CD4-positive, alpha-beta T cell (primary cell): ENCODE data around the gene SH2D5. TPM values are rescaled to one million over a fixed set of nuclear protein-coding genes. Genes with fewer than 3 reads are reported as not detected.
A peak's percentile ranks its signal among the peaks of the same experiment; 100 is the strongest.

Experiments
- ATAC-seq: fragments of 200-7000 bp; cut with Tn5 transposase; one replicate; pipeline ENCODE4 v1.10.0; 2022; ENCODE audit warnings: mild to moderate bottlenecking; ENCODE audit not compliant: poor library complexity
- CTCF ChIA-PET: fragments of 350-600 bp; sonication (Branson Sonifier 250); formaldehyde crosslinking; loops from one replicate; lab custom pipeline; 2021; ENCODE audit warnings: antibody characterized with exemption, inconsistent platforms; lab: Charles Lee
- POLR2A ChIA-PET: fragments of 350-600 bp; sonication (Branson Sonifier 250); formaldehyde crosslinking; loops from one replicate; lab custom pipeline; 2021; ENCODE audit warnings: antibody characterized with exemption, inconsistent platforms; lab: Charles Lee
- DNase-seq, 14 experiments: peaks; one replicate each; pipeline ENCODE4 v3.0.0-alpha.2; 2013 to 2020; ENCODE audit warnings: mixed read lengths in 2 of 14
- H3K27ac ChIP-seq, 2 donors: one replicate each; pipeline versions ENCODE4 v1.5.1 to v1.7.0; 2013; ENCODE audit warnings: low read length in 2 of 2, low read depth in 1 of 2, mild to moderate bottlenecking in 1 of 2
- H3K27me3 ChIP-seq, 2 experiments: 1 replicate in 1 of 2; 2 replicates in 1 of 2; pipeline versions ENCODE4 v1.6.1 to v1.7.0; 2013; ENCODE audit warnings: low read length in 2 of 2, control low read depth in 1 of 2, mild to moderate bottlenecking in 1 of 2, moderate library complexity in 1 of 2; ENCODE audit not compliant: insufficient read depth in 2 of 2, control insufficient read depth in 1 of 2
- H3K36me3 ChIP-seq: one replicate; pipeline ENCODE4 v1.6.1; 2013; ENCODE audit warnings: low read length, control low read depth; ENCODE audit not compliant: insufficient read depth
- H3K4me1 ChIP-seq: one replicate; pipeline ENCODE4 v1.6.1; 2013; ENCODE audit warnings: low read length, control low read depth; ENCODE audit not compliant: insufficient read depth
- H3K4me3 ChIP-seq: one replicate; pipeline ENCODE4 v1.5.1; 2013; ENCODE audit warnings: mild to moderate bottlenecking, low read length, moderate library complexity
- H3K9me3 ChIP-seq, 2 experiments: 1 replicate in 1 of 2; 2 replicates in 1 of 2; pipeline versions ENCODE4 v1.6.1 to v1.7.0; 2013; ENCODE audit warnings: low read length in 2 of 2, mild to moderate bottlenecking in 2 of 2, control low read depth in 1 of 2, moderate library complexity in 1 of 2; ENCODE audit not compliant: control insufficient read depth in 1 of 2, insufficient read depth in 1 of 2
- H3K27ac Mint-ChIP-seq: one replicate; pipeline ENCODE4 v1.8.0; 2020; ENCODE audit warnings: mixed read lengths
- H3K27me3 Mint-ChIP-seq: one replicate; pipeline ENCODE4 v1.8.0; 2021; ENCODE audit warnings: mixed read lengths
- H3K36me3 Mint-ChIP-seq: one replicate; pipeline ENCODE4 v1.8.0; 2021; ENCODE audit warnings: low read depth, mixed read lengths
- H3K4me1 Mint-ChIP-seq: one replicate; pipeline ENCODE4 v1.8.0; 2021; ENCODE audit warnings: low read depth, mixed read lengths
- H3K4me3 Mint-ChIP-seq: one replicate; pipeline ENCODE4 v1.8.0; 2020; ENCODE audit warnings: mild to moderate bottlenecking, mixed read lengths
- H3K9me3 Mint-ChIP-seq: one replicate; pipeline ENCODE4 v1.8.0; 2020; ENCODE audit warnings: mixed read lengths
- intact Hi-C, 2 experiments: fragments of 100-400 bp; cut with DNase I in 1 of 2; cut with micrococcal nuclease in 1 of 2; formaldehyde crosslinking; loops; one replicate each; pipeline versions ENCODE4 v1.15.1 to v1.9.0; 2023 to 2025; cut with DNase I, micrococcal nuclease
- total RNA-seq, 174 experiments: library from RNA in 2 of 174; stranded (reverse) in 2 of 174; gene quantifications; one replicate each; pipeline ENCODE4 v1.2.3 and lab custom pipeline; 2021 to 2026
- TF ChIP-seq, protein P1 (sequence below): fragments of 200-600 bp; IDR thresholded peaks from one replicate; pipeline ENCODE4 v1.8.0; 2022; ENCODE audit warnings: antibody characterized with exemption, mild to moderate bottlenecking

The SH2D5 gene
- total RNA-seq, 2 experiments from 2014 or later: 0.08 TPM; not detected in 1

DNA sequence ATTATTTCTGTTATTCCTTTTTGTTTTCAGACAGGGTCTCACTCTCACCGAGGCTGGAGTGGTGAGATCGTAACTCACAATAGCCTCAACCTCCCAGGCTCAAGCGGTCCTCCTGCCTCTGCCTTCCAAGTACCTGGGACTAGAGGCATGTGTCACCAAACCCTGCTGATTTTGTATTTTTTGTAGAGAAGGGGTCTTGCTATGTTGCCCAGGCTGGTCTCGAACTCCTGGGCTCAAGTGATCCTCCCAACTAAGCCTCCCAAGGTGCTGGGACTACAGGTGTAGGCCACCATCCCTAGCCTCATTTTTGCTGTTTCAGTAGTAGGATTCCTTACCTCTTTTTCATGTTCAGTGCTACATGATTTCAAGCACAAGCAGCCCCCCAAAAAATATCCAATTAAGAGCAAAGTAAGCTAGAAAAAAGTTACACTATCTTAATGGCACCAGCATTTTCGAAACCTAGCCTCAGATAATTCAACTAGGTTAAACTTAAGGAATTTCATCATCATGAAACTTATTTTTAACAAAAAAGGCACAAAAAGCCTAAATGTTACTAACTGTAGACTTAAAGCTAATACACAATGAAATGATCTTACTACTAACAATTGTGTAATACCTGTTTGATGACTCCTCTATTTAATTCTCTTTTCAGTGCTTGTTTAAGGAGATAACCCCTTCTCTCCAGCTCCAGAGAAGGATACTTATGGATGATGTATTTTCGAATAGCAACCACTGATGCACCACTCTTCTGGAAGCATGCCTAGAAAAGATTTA, 38.0 kb upstream of the SH2D5 start:
- ATAC-seq (no peak), DNase-seq (no peak)
- Mint-ChIP-seq H3K27ac (peak overlapping the region; percentile 27), H3K9me3 (no peaks in the 10 kb centered on the region), H3K4me3 (no peak overlapping the region), H3K4me1 (peaks cover 13% of the 10 kb centered on the region), H3K27me3 (no peaks in the 10 kb centered on the region), H3K36me3 (peaks cover 82% of the 10 kb centered on the region)
- no peak overlapping the region for H3K27ac ChIP-seq
- CTCF ChIA-PET: interaction anchor here (1.0 kb wide), 1 partner anchor 9 kb away, joined by 3 read pairs; no protein-coding TSS in a partner anchor
- H3K4me3 ChIP-seq: no peak overlapping the region
- intact Hi-C loops: loop anchor here in 1 of 2 experiments (10.0 kb wide), 1 partner anchor 424 kb away; no protein-coding TSS in a partner anchor
- POLR2A ChIA-PET: interaction anchor here (2.5 kb wide), 1 partner anchor 16 kb away, joined by 12 read pairs; the partner anchor contains the start of gene HP1BP3
- H3K36me3 ChIP-seq: peaks cover 96% of the 10 kb centered on the region
- H3K9me3 ChIP-seq: no peaks in the 10 kb centered on the region
- H3K4me1 ChIP-seq: no peaks in the 10 kb centered on the region
- TF ChIP-seq, protein P1, sequence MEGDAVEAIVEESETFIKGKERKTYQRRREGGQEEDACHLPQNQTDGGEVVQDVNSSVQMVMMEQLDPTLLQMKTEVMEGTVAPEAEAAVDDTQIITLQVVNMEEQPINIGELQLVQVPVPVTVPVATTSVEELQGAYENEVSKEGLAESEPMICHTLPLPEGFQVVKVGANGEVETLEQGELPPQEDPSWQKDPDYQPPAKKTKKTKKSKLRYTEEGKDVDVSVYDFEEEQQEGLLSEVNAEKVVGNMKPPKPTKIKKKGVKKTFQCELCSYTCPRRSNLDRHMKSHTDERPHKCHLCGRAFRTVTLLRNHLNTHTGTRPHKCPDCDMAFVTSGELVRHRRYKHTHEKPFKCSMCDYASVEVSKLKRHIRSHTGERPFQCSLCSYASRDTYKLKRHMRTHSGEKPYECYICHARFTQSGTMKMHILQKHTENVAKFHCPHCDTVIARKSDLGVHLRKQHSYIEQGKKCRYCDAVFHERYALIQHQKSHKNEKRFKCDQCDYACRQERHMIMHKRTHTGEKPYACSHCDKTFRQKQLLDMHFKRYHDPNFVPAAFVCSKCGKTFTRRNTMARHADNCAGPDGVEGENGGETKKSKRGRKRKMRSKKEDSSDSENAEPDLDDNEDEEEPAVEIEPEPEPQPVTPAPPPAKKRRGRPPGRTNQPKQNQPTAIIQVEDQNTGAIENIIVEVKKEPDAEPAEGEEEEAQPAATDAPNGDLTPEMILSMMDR: no peak
- no peaks in the 10 kb centered on the region for H3K27me3 ChIP-seq

DNA sequence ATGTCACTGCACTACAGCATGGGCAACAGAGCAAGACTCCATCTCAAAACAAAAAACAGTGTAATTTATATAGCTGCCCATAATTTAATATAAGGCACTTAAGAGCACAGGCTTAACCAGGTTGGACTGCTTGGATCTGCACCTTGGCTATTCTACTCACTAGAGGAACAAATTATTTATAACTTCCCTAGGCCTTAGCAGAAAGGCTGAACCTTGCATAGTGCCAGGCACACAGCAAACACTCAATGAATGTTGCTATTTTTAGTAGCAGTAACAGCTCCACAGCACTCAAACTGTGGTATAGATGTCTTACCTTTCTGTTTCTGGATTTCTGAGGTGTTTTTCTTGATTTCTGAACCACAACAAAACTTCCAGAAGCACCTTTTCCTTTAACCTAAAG, 34.8 kb upstream of the SH2D5 start:
- TF ChIP-seq, protein P1: no peak
- no peaks in the 10 kb centered on the region for H3K9me3 ChIP-seq
- ChIA-PET CTCF (interaction anchor here (1.0 kb wide), 1 partner anchor 71 kb away, joined by 3 read pairs; no protein-coding TSS in a partner anchor), POLR2A (interaction anchor here (0.7 kb wide), 1 partner anchor 19 kb away, joined by 3 read pairs; no protein-coding TSS in a partner anchor)
- Mint-ChIP-seq H3K4me3 (no peak overlapping the region), H3K36me3 (peaks cover 83% of the 10 kb centered on the region), H3K27me3 (no peaks in the 10 kb centered on the region), H3K27ac (no peak overlapping the region), H3K4me1 (peaks cover 8% of the 10 kb centered on the region), H3K9me3 (no peaks in the 10 kb centered on the region)
- H3K27me3 ChIP-seq: no peaks in the 10 kb centered on the region
- DNase-seq (no peak), ATAC-seq (no peak)
- no peaks in the 10 kb centered on the region for H3K4me1 ChIP-seq
- intact Hi-C loops: no loop called here
- no peak overlapping the region for H3K4me3 ChIP-seq
- H3K36me3 ChIP-seq: peaks cover 96% of the 10 kb centered on the region
- no peak overlapping the region for H3K27ac ChIP-seq

DNA sequence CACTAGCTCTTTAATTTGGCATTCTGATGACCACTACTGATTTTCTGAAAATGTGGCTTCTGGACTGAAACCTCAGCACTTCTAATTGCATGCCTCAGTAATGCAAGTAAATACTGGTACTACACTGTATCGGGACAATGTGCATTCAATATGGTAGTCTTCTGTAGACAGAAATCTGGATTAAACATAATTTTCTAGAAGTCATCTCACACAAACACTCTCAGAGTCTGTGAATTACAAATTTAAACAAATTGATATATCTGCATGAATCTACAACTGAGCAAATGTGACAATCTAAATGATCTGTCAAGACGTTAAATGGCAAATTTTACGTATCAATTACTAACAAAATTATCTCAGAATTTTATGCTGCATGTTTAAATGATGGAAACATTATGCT, 30.9 kb upstream of the SH2D5 start:
- no peaks in the 10 kb centered on the region for H3K9me3 Mint-ChIP-seq
- ChIA-PET POLR2A (interaction anchor here (0.6 kb wide), 1 partner anchor 134 kb away, joined by 3 read pairs; no protein-coding TSS in a partner anchor), CTCF (no interaction called here)
- H3K27ac ChIP-seq: no peak overlapping the region
- no peaks in the 10 kb centered on the region for H3K9me3 ChIP-seq
- no peaks in the 10 kb centered on the region for H3K4me1 Mint-ChIP-seq
- H3K27me3 ChIP-seq: no peaks in the 10 kb centered on the region
- peaks cover 89% of the 10 kb centered on the region for H3K36me3 Mint-ChIP-seq
- DNase-seq (no peak), ATAC-seq (no peak)
- TF ChIP-seq, protein P1: no peak
- intact Hi-C loops: no loop called here
- no peak overlapping the region for H3K4me3 ChIP-seq
- peaks cover 95% of the 10 kb centered on the region for H3K36me3 ChIP-seq
- no peak overlapping the region for H3K4me3 Mint-ChIP-seq
- H3K27me3 Mint-ChIP-seq: no peaks in the 10 kb centered on the region
- no peaks in the 10 kb centered on the region for H3K4me1 ChIP-seq
- H3K27ac Mint-ChIP-seq: no peak overlapping the region
